ENCODE measurements around the gene VGF.

DNA sequence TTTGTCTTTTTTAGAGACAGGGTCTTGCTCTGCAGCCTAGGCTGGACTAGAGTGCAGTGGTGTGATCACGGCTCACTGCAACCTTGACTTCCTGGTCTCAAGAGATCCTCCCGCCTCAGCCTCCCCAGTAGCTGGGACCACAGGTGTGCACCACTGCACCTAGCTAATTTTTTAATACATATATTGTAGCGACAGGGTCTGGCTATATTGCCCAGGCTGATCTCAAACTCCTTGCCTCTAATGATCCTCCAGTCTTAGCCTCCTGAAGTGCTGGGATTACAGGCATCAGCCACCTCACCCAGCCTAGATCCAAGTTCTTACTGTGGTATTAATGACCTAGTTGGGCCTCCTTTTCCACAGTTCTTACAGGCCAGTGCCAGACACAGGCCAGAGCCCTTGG lies 50.2 kb downstream of the VGF start:
- TF ChIP-seq, protein P1, sequence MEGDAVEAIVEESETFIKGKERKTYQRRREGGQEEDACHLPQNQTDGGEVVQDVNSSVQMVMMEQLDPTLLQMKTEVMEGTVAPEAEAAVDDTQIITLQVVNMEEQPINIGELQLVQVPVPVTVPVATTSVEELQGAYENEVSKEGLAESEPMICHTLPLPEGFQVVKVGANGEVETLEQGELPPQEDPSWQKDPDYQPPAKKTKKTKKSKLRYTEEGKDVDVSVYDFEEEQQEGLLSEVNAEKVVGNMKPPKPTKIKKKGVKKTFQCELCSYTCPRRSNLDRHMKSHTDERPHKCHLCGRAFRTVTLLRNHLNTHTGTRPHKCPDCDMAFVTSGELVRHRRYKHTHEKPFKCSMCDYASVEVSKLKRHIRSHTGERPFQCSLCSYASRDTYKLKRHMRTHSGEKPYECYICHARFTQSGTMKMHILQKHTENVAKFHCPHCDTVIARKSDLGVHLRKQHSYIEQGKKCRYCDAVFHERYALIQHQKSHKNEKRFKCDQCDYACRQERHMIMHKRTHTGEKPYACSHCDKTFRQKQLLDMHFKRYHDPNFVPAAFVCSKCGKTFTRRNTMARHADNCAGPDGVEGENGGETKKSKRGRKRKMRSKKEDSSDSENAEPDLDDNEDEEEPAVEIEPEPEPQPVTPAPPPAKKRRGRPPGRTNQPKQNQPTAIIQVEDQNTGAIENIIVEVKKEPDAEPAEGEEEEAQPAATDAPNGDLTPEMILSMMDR (conservative IDR thresholded peaks at IDR 0.05): no peak
- TF ChIP-seq ZFX (IDR thresholded peaks at IDR 0.05): no peak

Measured in C4-2B (cell line).